Vagina (tissue), 2 donors: ENCODE results near the gene ZNF575. TPM values are rescaled to one million over a fixed set of nuclear protein-coding genes. Genes with fewer than 3 reads are reported as not detected.
"Not testable (repeated sequence)": the region's sequence is repeated elsewhere in the genome, so short reads cannot be mapped to it uniquely, and the experiment has no call there.

ENCODE experiments used
- DNase-seq, 2 donors: peaks; one replicate each; pipeline ENCODE4 v3.0.0-alpha.2; 2017; ENCODE audit errors: extremely low spot score in 2 of 2
- H3K27ac ChIP-seq: fragments of 200-600 bp; sonication (generic); one replicate; pipeline ENCODE4 v1.5.1; 2019
- H3K27me3 ChIP-seq: fragments of 200-600 bp; sonication (generic); one replicate; pipeline ENCODE4 v1.5.1; 2019
- H3K36me3 ChIP-seq, 2 donors: fragments of 200-600 bp; sonication (generic); one replicate each; pipeline ENCODE4 v1.5.1; 2017 to 2019
- H3K4me1 ChIP-seq: fragments of 200-600 bp; sonication (generic); one replicate; pipeline ENCODE4 v1.5.1; 2019
- H3K4me3 ChIP-seq, 2 donors: fragments of 200-600 bp; sonication (generic); 1 replicate in 1 of 2; 2 replicates in 1 of 2; pipeline ENCODE4 v1.5.1; 2016 to 2019
- H3K9me3 ChIP-seq: fragments of 200-600 bp; sonication (generic); one replicate; pipeline ENCODE4 v1.5.1; 2019
- CTCF ChIP-seq, 3 experiments: fragments of 450-650 bp in 2 of 3; fragments of 200-600 bp in 1 of 3; sonication (generic) in 1 of 3; IDR thresholded peaks; one replicate each; pipeline ENCODE4 v1.5.1; 2017 to 2019; ENCODE audit warnings: antibody characterized with exemption in 3 of 3, mild to moderate bottlenecking in 2 of 3, moderate library complexity in 2 of 3
- POLR2A ChIP-seq, 2 donors: fragments of 450-650 bp; IDR thresholded peaks; one replicate each; pipeline ENCODE4 v1.6.1; 2017; ENCODE audit warnings: antibody characterized with exemption in 2 of 2, mild to moderate bottlenecking in 2 of 2, moderate library complexity in 2 of 2
- POLR2AphosphoS5 ChIP-seq, 2 donors: sonication (generic); formaldehyde crosslinking; IDR thresholded peaks; one replicate each; pipeline ENCODE4 v1.9.0; 2017; ENCODE audit warnings: antibody characterized with exemption in 2 of 2, mild to moderate bottlenecking in 2 of 2, low read depth in 1 of 2; ENCODE audit not compliant: insufficient read depth in 1 of 2
- intact Hi-C: fragments of 100-400 bp; cut with DNase I; formaldehyde crosslinking; loops from one replicate; pipeline ENCODE4 v1.15.1; 2023
- total RNA-seq: library from RNA; depleted of rRNA; stranded (reverse); fragments of >200 nt; gene quantifications from one replicate; pipeline ENCODE4 v1.2.3, GENCODE V29; 2016

Gene ZNF575
- total RNA-seq, 1 donor from 2014 or later, result 2.9 TPM

- Histone ChIP-seq H3K4me3 (no peak overlapping the region), H3K36me3 (peaks cover 0 to 16% of the 10 kb centered on the region in 2 donors), H3K27me3 (no peaks in the 10 kb centered on the region), H3K27ac (no peak overlapping the region), H3K9me3 (no peaks in the 10 kb centered on the region), H3K4me1 (peaks cover 30% of the 10 kb centered on the region)
- DNase-seq, result no peak
- intact Hi-C loops, result no loop called here
- TF ChIP-seq POLR2AphosphoS5 (IDR thresholded peaks at IDR 0.05; ENCODE audit: insufficient read depth in 1 of 2, low read depth in 1 of 2) (no peak), CTCF (IDR thresholded peaks at IDR 0.05) (no peak), POLR2A (IDR thresholded peaks at IDR 0.05) (no peak)
Measured at GRCh38 chr19:43506629-43507028, 26.4 kb upstream of the ZNF575 start.

GRCh38 chr19:43507880-43508279 is 25.1 kb upstream of the ZNF575 start:
- Histone ChIP-seq H3K4me3 (no peak overlapping the region), H3K27ac (no peak overlapping the region), H3K9me3 (no peaks in the 10 kb centered on the region), H3K27me3 (no peaks in the 10 kb centered on the region), H3K4me1 (peaks cover 18% of the 10 kb centered on the region), H3K36me3 (peaks cover 0 to 16% of the 10 kb centered on the region in 2 donors)
- intact Hi-C loops, result no loop called here
- no peak for DNase-seq
- TF ChIP-seq CTCF (IDR thresholded peaks at IDR 0.05), result no peak
- no peak for TF ChIP-seq POLR2AphosphoS5 (IDR thresholded peaks at IDR 0.05; ENCODE audit: insufficient read depth in 1 of 2, low read depth in 1 of 2)

GRCh38 chr19:43510713-43511112 is 22.3 kb upstream of the ZNF575 start:
- Histone ChIP-seq H3K9me3 (no peaks in the 10 kb centered on the region), H3K4me1 (no peaks in the 10 kb centered on the region), H3K27me3 (no peaks in the 10 kb centered on the region), H3K27ac (no peak overlapping the region), H3K36me3 (peaks cover 0 to 16% of the 10 kb centered on the region in 2 donors), H3K4me3 (no peak overlapping the region)
- no peak for TF ChIP-seq POLR2AphosphoS5 (IDR thresholded peaks at IDR 0.05; ENCODE audit: insufficient read depth in 1 of 2, low read depth in 1 of 2)
- no peak for TF ChIP-seq POLR2A (IDR thresholded peaks at IDR 0.05)
- TF ChIP-seq CTCF (IDR thresholded peaks at IDR 0.05), result no peak
- intact Hi-C loops, result no loop called here
- no peak for DNase-seq

- Histone ChIP-seq H3K9me3 (no peaks in the 10 kb centered on the region), H3K4me3 (no peak overlapping the region), H3K27me3 (no peaks in the 10 kb centered on the region), H3K4me1 (no peaks in the 10 kb centered on the region), H3K27ac (no peak overlapping the region), H3K36me3 (peaks cover 0 to 16% of the 10 kb centered on the region in 2 donors)
- DNase-seq, result no peak
- intact Hi-C loops, result no loop called here
- TF ChIP-seq CTCF (IDR thresholded peaks at IDR 0.05) (no peak), POLR2A (IDR thresholded peaks at IDR 0.05) (no peak), POLR2AphosphoS5 (IDR thresholded peaks at IDR 0.05; ENCODE audit: insufficient read depth in 1 of 2, low read depth in 1 of 2) (no peak)
Measured at GRCh38 chr19:43511324-43511723, 21.7 kb upstream of the ZNF575 start.

GRCh38 chr19:43512399-43512798 is 20.6 kb upstream of the ZNF575 start:
- peaks cover 0 to 16% of the 10 kb centered on the region in 2 donors for H3K36me3 ChIP-seq
- H3K4me1 ChIP-seq, DNase-seq, intact Hi-C loops, H3K9me3 ChIP-seq, H3K4me3 ChIP-seq, H3K27me3 ChIP-seq, H3K27ac ChIP-seq: not testable (repeated sequence)

- Histone ChIP-seq H3K4me1 (peaks cover 4% of the 10 kb centered on the region), H3K4me3 (no peak overlapping the region), H3K9me3 (no peaks in the 10 kb centered on the region), H3K27ac (no peak overlapping the region), H3K36me3 (peaks cover 0 to 5% of the 10 kb centered on the region in 2 donors), H3K27me3 (no peaks in the 10 kb centered on the region)
- intact Hi-C loops, result loop anchor here (5.0 kb wide), 1 partner anchor 71 kb away; no protein-coding TSS in a partner anchor
- DNase-seq, result no peak
- TF ChIP-seq POLR2AphosphoS5 (IDR thresholded peaks at IDR 0.05; ENCODE audit: insufficient read depth in 1 of 2, low read depth in 1 of 2) (no peak), CTCF (IDR thresholded peaks at IDR 0.05) (no peak), POLR2A (IDR thresholded peaks at IDR 0.05) (no peak)
Measured at GRCh38 chr19:43518051-43518450, 14.9 kb upstream of the ZNF575 start.
